Neuronal stem cell (in vitro differentiated cells): ENCODE measurements around the gene MTFR1L.
A peak's percentile ranks its signal among the peaks of the same experiment; 100 is the strongest.

Experiments
- DNase-seq: peaks from one replicate; pipeline ENCODE4 v3.0.0-alpha.2; 2013; ENCODE audit warnings: low spot score
- H2AFZ ChIP-seq: one replicate; pipeline ENCODE4 v1.6.1; 2013; ENCODE audit warnings: mild to moderate bottlenecking, low read length, inconsistent platforms
- H2AK5ac ChIP-seq: 2 replicates; pipeline ENCODE4 v1.6.1; 2013; ENCODE audit warnings: low read depth, mild to moderate bottlenecking, inconsistent platforms, low read length, moderate library complexity, mixed read lengths
- H2BK120ac ChIP-seq: 2 replicates; pipeline ENCODE4 v1.6.1; 2013; ENCODE audit warnings: low read depth, mild to moderate bottlenecking, inconsistent platforms, low read length, moderate library complexity, mixed read lengths
- H2BK12ac ChIP-seq: one replicate; pipeline ENCODE4 v1.6.1; 2013; ENCODE audit warnings: low read length, inconsistent platforms
- H2BK15ac ChIP-seq: 2 replicates; pipeline ENCODE4 v1.6.1; 2013; ENCODE audit warnings: mild to moderate bottlenecking, low read length, inconsistent platforms, mixed read lengths
- H2BK5ac ChIP-seq: one replicate; pipeline ENCODE4 v1.6.1; 2013; ENCODE audit warnings: inconsistent platforms, mild to moderate bottlenecking, low read length, moderate library complexity
- H3K14ac ChIP-seq: one replicate; pipeline ENCODE4 v1.6.1; 2013; ENCODE audit warnings: low read length, inconsistent platforms
- H3K18ac ChIP-seq: 2 replicates; pipeline ENCODE4 v1.6.1; 2013; ENCODE audit warnings: low read length, inconsistent platforms
- H3K23ac ChIP-seq: 2 replicates; pipeline ENCODE4 v1.6.1; 2013; ENCODE audit warnings: low read depth, mild to moderate bottlenecking, mixed read lengths, low read length, inconsistent platforms; ENCODE audit not compliant: poor library complexity
- H3K27ac ChIP-seq: replicated peaks from 3 replicates; pipeline ENCODE4 v1.5.1; 2013; ENCODE audit warnings: low read length, inconsistent platforms
- H3K27me3 ChIP-seq, 3 experiments: 2 replicates each; pipeline ENCODE4 v1.6.1; 2013; ENCODE audit warnings: low read length in 3 of 3, mild to moderate bottlenecking in 2 of 3, inconsistent platforms in 1 of 3, low read depth in 1 of 3, mixed read lengths in 1 of 3, moderate library complexity in 1 of 3; ENCODE audit not compliant: control insufficient read depth in 3 of 3, insufficient read depth in 3 of 3
- H3K36me3 ChIP-seq, 2 donors: replicated peaks in 1 of 2; 2 replicates each; pipeline ENCODE4 v1.6.1; 2013; ENCODE audit warnings: low read length in 2 of 2; ENCODE audit not compliant: control insufficient read depth in 2 of 2, insufficient read depth in 2 of 2
- H3K4ac ChIP-seq: 2 replicates; pipeline ENCODE4 v1.6.1; 2013; ENCODE audit warnings: inconsistent platforms, mild to moderate bottlenecking, low read length, moderate library complexity
- H3K4me1 ChIP-seq, 2 donors: 1 replicate in 1 of 2; 2 replicates in 1 of 2; pipeline ENCODE4 v1.6.1; 2013; ENCODE audit warnings: low read length in 2 of 2, low read depth in 1 of 2; ENCODE audit not compliant: control insufficient read depth in 2 of 2, insufficient read depth in 1 of 2
- H3K4me2 ChIP-seq: one replicate; pipeline ENCODE4 v1.6.1; 2013; ENCODE audit warnings: mild to moderate bottlenecking, low read length, inconsistent platforms; ENCODE audit not compliant: insufficient read depth, poor library complexity, severe bottlenecking
- H3K4me3 ChIP-seq, 2 donors: 2 replicates each; pipeline ENCODE4 v1.5.1; 2013; ENCODE audit warnings: low read length in 2 of 2, mild to moderate bottlenecking in 2 of 2, inconsistent platforms in 1 of 2, moderate library complexity in 1 of 2
- H3K79me1 ChIP-seq: one replicate; pipeline ENCODE4 v1.6.1; 2013; ENCODE audit warnings: low read depth, mild to moderate bottlenecking, inconsistent platforms, low read length, moderate library complexity
- H3K9ac ChIP-seq: one replicate; pipeline ENCODE4 v1.6.1; 2013; ENCODE audit warnings: mild to moderate bottlenecking, low read depth, low read length, inconsistent platforms; ENCODE audit not compliant: poor library complexity
- H3K9me3 ChIP-seq, 2 donors: replicated peaks in 1 of 2; 2 replicates each; pipeline versions ENCODE3 to v1.6.1; 2013; ENCODE audit warnings: low read length in 2 of 2, mild to moderate bottlenecking in 2 of 2, inconsistent platforms in 1 of 2, low read depth in 1 of 2, mixed read lengths in 1 of 2, moderate library complexity in 1 of 2; ENCODE audit not compliant: control insufficient read depth in 2 of 2, insufficient read depth in 1 of 2
- H4K8ac ChIP-seq: one replicate; pipeline ENCODE4 v1.6.1; 2013; ENCODE audit warnings: low read depth, mild to moderate bottlenecking, inconsistent platforms, low read length, moderate library complexity
- H4K91ac ChIP-seq: one replicate; pipeline ENCODE4 v1.6.1; 2013; ENCODE audit warnings: low read length, low read depth, mild to moderate bottlenecking, inconsistent platforms; ENCODE audit not compliant: poor library complexity
- WGBS, 2 donors: extraction: QIAGEN DNeasy Blood & Tissue Kit; methylation state at CpG; one replicate each; pipeline ENCODE4 v1.1.7; 2013; ENCODE audit warnings: missing lambda C conversion rate in 2 of 2, mixed read lengths in 1 of 2; ENCODE audit not compliant: insufficient read length in 2 of 2, insufficient replicate concordance in 1 of 2; ENCODE audit errors: extremely low coverage in 2 of 2; 5-methylcytosine and 5-hydroxymethylcytosine counted together

MTFR1L gene

GRCh38 chr1:25781130-25781433 lies 38.7 kb upstream of the MTFR1L start:
- H3K9me3 ChIP-seq, result no peaks in the 10 kb centered on the region
- peaks cover 11 to 39% of the 10 kb centered on the region in 2 donors for H3K4me1 ChIP-seq
- H3K4me3 ChIP-seq, result no peak overlapping the region
- H3K4me2 ChIP-seq, result no peak overlapping the region
- H2AK5ac ChIP-seq, result peak overlapping the region; percentile 82
- H3K36me3 ChIP-seq, result no peaks in the 10 kb centered on the region
- no peaks in the 10 kb centered on the region for H3K27me3 ChIP-seq
- no CpG with 5 or more reads among the region's 3 CpGs for WGBS, 2 donors
- H3K4ac ChIP-seq, result no peak overlapping the region
- H3K14ac ChIP-seq, result no peak overlapping the region
- no peak overlapping the region for H3K9ac ChIP-seq
- H2BK120ac ChIP-seq, result no peak overlapping the region
- H2BK5ac ChIP-seq, result no peak overlapping the region
- H2BK12ac ChIP-seq, result peak overlapping the region; percentile 35
- no peak overlapping the region for H2AFZ ChIP-seq
- no peak overlapping the region for H4K91ac ChIP-seq
- H3K27ac ChIP-seq, result no peak overlapping the region
- peak overlapping the region; percentile 61 for H3K23ac ChIP-seq
- peak overlapping the region; percentile 73 for H3K18ac ChIP-seq
- H3K79me1 ChIP-seq, result no peaks in the 10 kb centered on the region
- no peak overlapping the region for H4K8ac ChIP-seq
- no peak for DNase-seq
- peak overlapping the region; percentile 69 for H2BK15ac ChIP-seq

GRCh38 chr1:25782608-25783201 lies 37.0 kb upstream of the MTFR1L start:
- no peak overlapping the region for H4K8ac ChIP-seq
- H3K27ac ChIP-seq, result no peak overlapping the region
- H3K79me1 ChIP-seq, result no peaks in the 10 kb centered on the region
- WGBS, 2 donors, result no CpG with 5 or more reads among the region's 18 CpGs
- no peak overlapping the region for H2AK5ac ChIP-seq
- H2BK5ac ChIP-seq, result no peak overlapping the region
- peak overlapping the region; percentile 27 for H2BK12ac ChIP-seq
- H3K4ac ChIP-seq, result no peak overlapping the region
- no peaks in the 10 kb centered on the region for H3K9me3 ChIP-seq
- no peak overlapping the region for H3K4me3 ChIP-seq
- H2BK15ac ChIP-seq, result no peak overlapping the region
- no peak overlapping the region for H3K4me2 ChIP-seq
- H4K91ac ChIP-seq, result no peak overlapping the region
- H3K4me1 ChIP-seq, result peaks cover 11 to 47% of the 10 kb centered on the region in 2 donors
- no peak overlapping the region for H2AFZ ChIP-seq
- H3K9ac ChIP-seq, result no peak overlapping the region
- H3K27me3 ChIP-seq, result no peaks in the 10 kb centered on the region
- no peaks in the 10 kb centered on the region for H3K36me3 ChIP-seq
- H3K14ac ChIP-seq, result no peak overlapping the region
- peak overlapping the region; percentile 77 for H3K23ac ChIP-seq
- H3K18ac ChIP-seq, result no peak overlapping the region
- DNase-seq, result no peak
- H2BK120ac ChIP-seq, result no peak overlapping the region

GRCh38 chr1:25784575-25785051 lies 35.1 kb upstream of the MTFR1L start:
- Histone ChIP-seq H4K8ac (no peak overlapping the region), H3K4ac (no peak overlapping the region), H3K4me2 (no peak overlapping the region), H2BK12ac (no peak overlapping the region), H3K27ac (no peak overlapping the region), H3K4me1 (peaks cover 11 to 46% of the 10 kb centered on the region in 2 donors), H3K4me3 (no peak overlapping the region), H3K9me3 (no peaks in the 10 kb centered on the region), H2BK5ac (no peak overlapping the region), H3K27me3 (no peaks in the 10 kb centered on the region), H3K79me1 (no peaks in the 10 kb centered on the region), H3K14ac (no peak overlapping the region), H3K36me3 (no peaks in the 10 kb centered on the region), H3K9ac (no peak overlapping the region), H4K91ac (no peak overlapping the region), H3K18ac (no peak overlapping the region), H2BK15ac (no peak overlapping the region), H2AFZ (no peak overlapping the region), H2AK5ac (peak overlapping the region; percentile 40), H3K23ac (peak overlapping the region; percentile 75), H2BK120ac (no peak overlapping the region)
- no peak for DNase-seq
- WGBS, 2 donors, result no CpG with 5 or more reads among the region's 9 CpGs

- H3K14ac ChIP-seq, result no peak overlapping the region
These were observed 34.3 kb upstream of the MTFR1L start for GRCh38 chr1:25785333-25786067.

More at GRCh38 chr1:25785333-25786067, 34.3 kb upstream of the MTFR1L start:
- H3K4me1 ChIP-seq, result peaks cover 7 to 38% of the 10 kb centered on the region in 2 donors
- no peak overlapping the region for H4K8ac ChIP-seq
- H2BK15ac ChIP-seq, result no peak overlapping the region
- no peaks in the 10 kb centered on the region for H3K79me1 ChIP-seq
- H3K4me2 ChIP-seq, result no peak overlapping the region
- no peak overlapping the region for H2AK5ac ChIP-seq
- no peak overlapping the region for H2BK120ac ChIP-seq
- H2BK5ac ChIP-seq, result no peak overlapping the region
- no peaks in the 10 kb centered on the region for H3K27me3 ChIP-seq
- no peak for DNase-seq
- no peak overlapping the region for H3K4me3 ChIP-seq
- H2BK12ac ChIP-seq, result no peak overlapping the region
- H3K36me3 ChIP-seq, result no peaks in the 10 kb centered on the region
- no peak overlapping the region for H3K23ac ChIP-seq
- no peak overlapping the region for H4K91ac ChIP-seq
- H3K4ac ChIP-seq, result no peak overlapping the region
- no peak overlapping the region for H3K27ac ChIP-seq
- no peak overlapping the region for H3K18ac ChIP-seq
- WGBS, 2 donors, result no CpG with 5 or more reads among the region's 10 CpGs
- H3K9ac ChIP-seq, result no peak overlapping the region
- H3K9me3 ChIP-seq, result no peaks in the 10 kb centered on the region
- H2AFZ ChIP-seq, result no peak overlapping the region
